Testis (tissue), 2 donors: Measurements from ENCODE around the gene PARP9.
A peak's percentile ranks its signal among the peaks of the same experiment; 100 is the strongest.

Experiments used
- POLR2A ChIP-seq: fragments of 450-650 bp; IDR thresholded peaks from one replicate; pipeline ENCODE4 v1.6.1; 2017; ENCODE audit warnings: antibody characterized with exemption, mild to moderate bottlenecking, moderate library complexity
- TF ChIP-seq, protein P1 (sequence below), 3 experiments: fragments of 450-650 bp in 2 of 3; fragments of 200-600 bp in 1 of 3; sonication (generic) in 1 of 3; IDR thresholded peaks; one replicate each; pipeline ENCODE4 v1.5.1; 2016 to 2019; ENCODE audit warnings: antibody characterized with exemption in 3 of 3, mild to moderate bottlenecking in 2 of 3, moderate library complexity in 1 of 3

GRCh38 chr3:122514123-122515019 lies 49.7 kb downstream of the PARP9 start, which contains the start of gene KPNA1:
- TF ChIP-seq, protein P1, sequence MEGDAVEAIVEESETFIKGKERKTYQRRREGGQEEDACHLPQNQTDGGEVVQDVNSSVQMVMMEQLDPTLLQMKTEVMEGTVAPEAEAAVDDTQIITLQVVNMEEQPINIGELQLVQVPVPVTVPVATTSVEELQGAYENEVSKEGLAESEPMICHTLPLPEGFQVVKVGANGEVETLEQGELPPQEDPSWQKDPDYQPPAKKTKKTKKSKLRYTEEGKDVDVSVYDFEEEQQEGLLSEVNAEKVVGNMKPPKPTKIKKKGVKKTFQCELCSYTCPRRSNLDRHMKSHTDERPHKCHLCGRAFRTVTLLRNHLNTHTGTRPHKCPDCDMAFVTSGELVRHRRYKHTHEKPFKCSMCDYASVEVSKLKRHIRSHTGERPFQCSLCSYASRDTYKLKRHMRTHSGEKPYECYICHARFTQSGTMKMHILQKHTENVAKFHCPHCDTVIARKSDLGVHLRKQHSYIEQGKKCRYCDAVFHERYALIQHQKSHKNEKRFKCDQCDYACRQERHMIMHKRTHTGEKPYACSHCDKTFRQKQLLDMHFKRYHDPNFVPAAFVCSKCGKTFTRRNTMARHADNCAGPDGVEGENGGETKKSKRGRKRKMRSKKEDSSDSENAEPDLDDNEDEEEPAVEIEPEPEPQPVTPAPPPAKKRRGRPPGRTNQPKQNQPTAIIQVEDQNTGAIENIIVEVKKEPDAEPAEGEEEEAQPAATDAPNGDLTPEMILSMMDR (IDR thresholded peaks at IDR 0.05), result no peak
- peak; percentile 78 for TF ChIP-seq POLR2A
